Measurements from ENCODE around the gene SLC2A6. TPM values are rescaled to one million over a fixed set of nuclear protein-coding genes. Genes with fewer than 3 reads are reported as not detected.

The SLC2A6 gene
- total RNA-seq, 1 experiment from 2014 or later, result 18.7 TPM

DNA sequence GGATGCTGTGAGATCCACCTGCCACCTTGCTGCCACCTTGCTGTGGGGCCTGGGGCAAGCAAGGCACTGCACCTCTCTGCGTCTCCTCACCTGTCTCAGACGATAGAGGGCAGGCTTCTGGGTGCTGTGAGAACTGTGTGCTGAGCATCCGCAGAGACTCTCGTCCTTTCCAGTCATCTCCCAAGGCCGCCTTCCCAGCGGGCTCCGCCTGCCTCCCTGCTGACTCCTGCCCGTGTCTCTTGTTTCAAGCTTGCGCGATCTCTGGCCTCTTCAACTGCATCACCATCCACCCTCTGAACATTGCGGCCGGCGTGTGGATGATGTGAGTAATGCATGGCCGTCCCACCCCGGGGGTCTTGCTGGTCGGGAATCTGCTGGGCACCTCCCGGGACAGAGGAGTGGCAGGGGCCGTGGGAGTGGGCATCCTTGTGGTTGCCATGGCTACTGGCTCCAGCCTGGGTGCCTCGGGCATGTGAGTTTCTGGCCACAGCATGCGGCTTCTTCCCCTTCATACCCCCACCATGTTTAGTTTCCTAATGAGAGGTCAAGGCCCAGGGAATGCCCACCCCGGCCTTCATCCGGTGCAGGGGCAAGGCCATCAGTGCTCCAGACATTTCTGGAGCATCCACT lies 15.6 kb downstream of the SLC2A6 start:
- Histone ChIP-seq H2BK15ac (ENCODE audit: low read depth, low read length) (no peak overlapping the region), H2BK20ac (ENCODE audit: low read depth, low read length, poor library complexity, severe bottlenecking) (no peak overlapping the region), H3K4me1 (ENCODE audit: insufficient read depth, low read length) (peaks cover 7% of the 10 kb centered on the region; the same call in 1 of the 2 replicates), H4K20me1 (ENCODE audit: control insufficient read depth, insufficient read depth, insufficient read length) (peaks cover 2% of the 10 kb centered on the region), H3K79me2 (ENCODE audit: insufficient read depth, low read length) (no peaks in the 10 kb centered on the region), H3K23ac (ENCODE audit: insufficient read length, low read depth, low read length) (no peak overlapping the region), H3K56ac (ENCODE audit: insufficient read length, low read depth, low read length) (no peak overlapping the region), H3K4ac (ENCODE audit: low read depth, low read length) (no peak overlapping the region), H3K14ac (ENCODE audit: insufficient read depth, low read length) (no peak overlapping the region), H3K27ac (ENCODE audit: insufficient read length, low read depth, low read length) (no peak overlapping the region), H3K27me3 (ENCODE audit: insufficient read depth, low read length) (no peaks in the 10 kb centered on the region), H3K23me2 (ENCODE audit: insufficient read length, low read depth, low read length, poor library complexity, severe bottlenecking) (peaks cover 13% of the 10 kb centered on the region), H3K18ac (ENCODE audit: insufficient read length, low read depth, low read length) (no peak overlapping the region), H2BK120ac (ENCODE audit: low read depth, low read length, poor library complexity, severe bottlenecking) (no peak overlapping the region), H3T11ph (ENCODE audit: low read length) (no peak overlapping the region), H2BK5ac (ENCODE audit: insufficient read length, low read length) (no peak overlapping the region), H4K8ac (replicated peaks; ENCODE audit: insufficient read length, low read depth, low read length) (no peak overlapping the region), H2AK5ac (ENCODE audit: insufficient read length, low read length) (no peak overlapping the region), H3K79me1 (ENCODE audit: insufficient read depth, low read depth, low read length, poor library complexity, severe bottlenecking) (no peaks in the 10 kb centered on the region), H2BK12ac (ENCODE audit: insufficient read length, low read depth, low read length) (no peak overlapping the region), H3K9ac (ENCODE audit: extremely low read depth, insufficient read length, low read length) (no peak overlapping the region), H3K4me2 (ENCODE audit: insufficient read depth, insufficient read length, low read length) (no peak overlapping the region), H3K9me3 (ENCODE audit: control insufficient read depth, low read depth, low read length) (no peaks in the 10 kb centered on the region), H2AFZ (ENCODE audit: low read length) (no peak overlapping the region), H4K5ac (ENCODE audit: insufficient read length, low read depth, low read length) (no peak overlapping the region), H4K91ac (ENCODE audit: insufficient read length, low read depth, low read length) (no peak overlapping the region)
- Mint-ChIP-seq H3K27ac (no peak overlapping the region), H3K9me3 (no peaks in the 10 kb centered on the region; a peak in 1 of 5 replicates), H3K36me3 (ENCODE audit: insufficient read depth in 1 of 3, low read depth in 3 of 3) (peaks cover 0 to 14% (median 5%) of the 10 kb centered on the region in 3 experiments; a peak in 4 of 7 replicates), H3K4me3 (peak overlapping the region in 1 of 2 experiments; percentile 7; a peak in 1 of 5 replicates), H3K27me3 (ENCODE audit: low read depth) (peaks cover 7% of the 10 kb centered on the region; the same call in 1 of the 2 replicates), H3K4me1 (peaks cover 16 to 28% of the 10 kb centered on the region in 2 experiments)
- peak; percentile 70 for TF ChIP-seq CTCF (conservative IDR thresholded peaks at IDR 0.05)
- DNase-seq, result peak; percentile 81
- no CpG with 5 or more reads among the region's 22 CpGs for WGBS (ENCODE audit: extremely low coverage, insufficient read length, low lambda C conversion rate)
